NCI-H2171 (cell line): ENCODE measurements around the gene GPC1.
A peak's percentile ranks its signal among the peaks of the same experiment; 100 is the strongest.

ENCODE experiments used
- DNase-seq: peaks from one replicate; lab custom pipeline; 2025; lab: John Stamatoyannopoulos, UW

The GPC1 gene

GRCh38 chr2:240431661-240432424, 3.6 kb upstream of the GPC1 start:
- DNase-seq = no peak

- no peak for DNase-seq
Observed at GRCh38 chr2:240432430-240432819, 3.0 kb upstream of the GPC1 start.

- no peak for DNase-seq
Observed at GRCh38 chr2:240432820-240433801, 2.4 kb upstream of the GPC1 start.

GRCh38 chr2:240433973-240434727, 1.3 kb upstream of the GPC1 start:
- DNase-seq = no peak

- DNase-seq = peak; percentile 81
Observed at GRCh38 chr2:240434728-240435456, 571 bp upstream of the GPC1 start.

GRCh38 chr2:240435948-240436682, 652 bp downstream of the GPC1 start:
- no peak for DNase-seq

- DNase-seq = no peak
Observed at GRCh38 chr2:240436683-240437550, 1.5 kb downstream of the GPC1 start.

GRCh38 chr2:240437551-240437860, 2.0 kb downstream of the GPC1 start:
- no peak for DNase-seq

- DNase-seq = no peak
Observed at GRCh38 chr2:240437861-240438809, 2.7 kb downstream of the GPC1 start.

- DNase-seq = no peak
Observed at GRCh38 chr2:240438810-240439697, 3.6 kb downstream of the GPC1 start.

GRCh38 chr2:240439698-240440151, 4.3 kb downstream of the GPC1 start:
- DNase-seq = no peak

GRCh38 chr2:240440251-240440650, 4.8 kb downstream of the GPC1 start:
- no peak for DNase-seq

- no peak for DNase-seq
Observed at GRCh38 chr2:240440704-240441320, 5.3 kb downstream of the GPC1 start.

GRCh38 chr2:240441326-240441992, 6.0 kb downstream of the GPC1 start:
- DNase-seq = no peak

- no peak for DNase-seq
Observed at GRCh38 chr2:240441993-240442411, 6.5 kb downstream of the GPC1 start.

- DNase-seq = no peak
Observed at GRCh38 chr2:240442891-240443715, 7.6 kb downstream of the GPC1 start.
